DOHH2 (cell line): ENCODE measurements around the gene KNTC1.

ENCODE experiments used
- CTCF ChIP-seq: fragments of 200-600 bp; sonication (generic); IDR thresholded peaks from one replicate; pipeline ENCODE4 v1.5.1; 2014; ENCODE audit warnings: antibody characterized with exemption, mild to moderate bottlenecking, low read depth, low read length; ENCODE audit not compliant: poor library complexity, severe bottlenecking
- EZH2phosphoT487 ChIP-seq: fragments of 200-600 bp; sonication (generic); IDR thresholded peaks from 2 replicates; pipeline ENCODE4 v1.6.1; 2017; ENCODE audit warnings: borderline replicate concordance, mild to moderate bottlenecking, antibody characterized with exemption, low read length, moderate library complexity, mixed read lengths

GRCh38 chr12:122495258-122495657 is 31.8 kb upstream of the KNTC1 start:
- TF ChIP-seq CTCF (no peak), EZH2phosphoT487 (no peak)
